ENCODE data around the gene PHF20.
A peak's percentile ranks its signal among the peaks of the same experiment; 100 is the strongest.
"Not testable (repeated sequence)": the region's sequence is repeated elsewhere in the genome, so short reads cannot be mapped to it uniquely, and the experiment has no call there.

PHF20 gene

DNA sequence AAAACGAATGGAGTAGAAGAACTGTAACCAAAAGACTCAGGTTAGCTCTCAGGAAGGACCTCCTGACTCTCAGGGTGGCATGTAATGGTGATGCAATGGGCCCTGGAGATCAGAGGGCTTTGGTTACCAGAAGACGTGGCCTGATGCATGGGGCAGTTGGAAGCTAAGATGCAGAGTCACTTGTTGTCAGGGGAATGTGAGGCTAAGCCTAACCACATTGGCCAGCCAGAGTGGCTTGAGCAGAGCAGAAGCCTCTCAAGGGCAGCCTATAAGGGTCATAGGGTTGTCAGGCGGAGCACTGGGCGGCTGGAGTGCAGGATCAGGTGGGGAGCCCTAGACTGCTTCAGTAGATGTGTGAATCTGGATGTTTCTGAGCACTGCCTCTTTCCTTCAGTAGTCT, 202.4 kb downstream of the PHF20 start:
- no peak for DNase-seq (ENCODE audit: low spot score)

DNA sequence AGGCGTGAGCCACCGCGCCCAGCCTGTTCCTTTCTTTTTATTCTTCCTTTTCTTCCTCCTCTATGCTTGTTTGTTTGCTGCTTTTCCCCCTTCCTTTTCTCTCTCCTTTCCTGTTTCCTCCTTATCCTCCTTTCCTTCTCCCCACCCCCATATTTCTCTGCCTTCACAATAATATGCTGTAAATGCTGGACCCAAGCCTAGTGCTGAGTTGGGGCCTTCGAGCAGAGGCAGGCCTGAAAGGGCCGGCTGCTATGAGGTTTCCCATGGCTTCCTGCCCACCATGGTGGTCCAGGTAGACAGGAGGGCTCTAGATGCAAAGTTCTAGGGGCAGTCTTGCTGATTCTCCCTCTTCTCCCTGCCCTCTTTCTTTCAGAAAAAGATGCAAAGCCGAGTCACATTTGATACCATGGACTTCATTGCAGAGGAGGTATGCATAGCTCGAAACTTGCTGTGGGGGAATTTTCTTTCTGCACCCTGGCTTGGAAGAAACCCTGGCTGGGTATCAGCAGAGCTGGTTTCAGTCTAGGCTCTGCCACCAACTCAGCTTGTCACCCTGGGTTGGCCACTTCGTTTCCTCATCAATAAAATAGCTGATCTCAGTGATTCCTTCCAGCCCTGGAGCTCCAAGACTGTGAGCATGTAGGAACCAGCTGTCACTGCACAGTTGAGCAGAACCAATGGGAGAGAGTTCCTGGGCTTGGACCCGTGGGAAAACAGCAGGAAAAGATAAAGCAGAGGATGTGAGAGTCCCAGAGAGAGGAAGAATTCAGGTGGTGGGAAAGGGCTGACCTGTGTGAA, 204.0 kb downstream of the PHF20 start:
- no peak for DNase-seq (ENCODE audit: low spot score)

DNA sequence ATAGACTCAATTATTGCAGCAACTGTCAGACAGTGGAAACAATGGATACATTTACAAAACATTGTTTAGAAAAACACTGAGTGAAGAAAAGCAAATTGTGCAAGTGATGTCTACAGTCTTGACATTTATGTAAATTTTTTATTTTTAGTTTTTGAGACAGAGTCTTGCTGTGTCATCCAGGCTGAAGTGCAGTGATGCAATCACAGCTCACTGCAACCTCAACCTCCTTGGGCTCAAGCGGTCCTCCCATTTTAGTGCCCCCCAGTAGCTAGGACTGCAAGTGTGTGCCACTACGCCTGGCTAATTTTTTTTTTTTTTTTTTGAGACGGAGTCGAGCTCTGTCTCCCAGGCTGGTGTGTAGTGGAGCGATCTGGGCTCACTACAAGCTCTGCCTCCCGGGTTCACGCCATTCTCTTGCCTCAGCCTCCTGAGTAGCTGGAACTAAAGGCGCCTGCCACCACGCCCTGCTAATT, 206.3 kb downstream of the PHF20 start:
- DNase-seq (ENCODE audit: low spot score) = no peak

DNA sequence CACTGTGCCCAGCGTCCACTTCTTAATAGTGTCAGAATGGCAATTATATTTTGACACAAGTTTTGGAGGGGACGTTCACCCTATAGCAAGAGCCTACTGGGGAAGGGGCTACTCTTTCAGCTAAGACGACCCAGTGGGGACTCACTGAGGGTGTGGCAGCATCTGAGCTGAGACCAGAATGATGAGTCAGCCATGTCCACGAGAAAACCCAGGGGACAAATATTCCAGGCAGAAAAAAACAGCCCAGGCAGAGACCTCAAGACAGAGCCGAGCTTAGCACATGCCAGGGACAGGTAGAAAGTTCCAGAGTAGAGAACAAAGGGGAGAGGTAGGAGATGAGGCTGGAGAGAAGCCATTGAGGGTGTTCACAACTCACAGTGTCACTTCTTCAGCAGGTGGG, 207.7 kb downstream of the PHF20 start:
- no peak for DNase-seq (ENCODE audit: low spot score)

DNA sequence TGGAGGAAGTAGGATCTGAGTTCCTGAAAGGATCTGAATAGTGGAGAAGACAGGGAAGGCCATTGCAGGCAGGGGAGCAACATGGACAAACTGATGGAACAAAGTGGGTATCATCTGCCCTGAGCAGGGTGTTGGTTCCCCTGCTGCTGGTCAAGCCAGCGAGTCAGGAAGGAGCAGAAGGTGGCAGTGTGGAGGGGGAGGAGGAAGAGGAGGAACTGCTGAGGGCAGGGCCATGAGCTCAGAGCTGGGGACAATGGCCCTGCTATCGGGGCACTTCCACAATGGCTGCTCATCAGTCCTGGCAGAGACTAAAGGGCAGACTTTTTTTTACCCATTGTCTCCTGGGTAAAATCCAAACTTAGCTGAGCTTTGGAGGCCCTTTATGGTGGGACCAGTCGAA, 210.2 kb downstream of the PHF20 start:
- no peak for DNase-seq (ENCODE audit: low spot score)

DNA sequence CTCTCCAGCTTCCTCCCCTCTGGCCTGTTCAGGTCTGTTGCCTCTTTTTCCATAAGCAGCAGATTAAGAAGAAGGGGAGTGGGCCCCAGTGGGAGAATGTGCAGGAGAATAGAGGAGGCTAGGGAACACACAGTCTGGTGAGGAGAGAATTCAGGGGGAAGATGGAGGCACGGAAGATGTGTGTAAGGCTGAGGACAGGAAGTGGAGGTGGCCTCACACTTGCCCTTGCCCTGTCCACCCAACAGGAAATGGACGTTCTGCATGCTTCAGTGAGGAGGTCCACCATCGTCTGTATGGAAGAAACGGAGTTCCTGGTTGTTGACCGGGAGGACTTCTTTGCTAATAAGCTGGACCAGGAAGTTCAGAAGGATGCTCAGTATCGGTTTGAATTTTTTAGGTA, 212.6 kb downstream of the PHF20 start:
- DNase-seq (ENCODE audit: low spot score) = no peak

DNA sequence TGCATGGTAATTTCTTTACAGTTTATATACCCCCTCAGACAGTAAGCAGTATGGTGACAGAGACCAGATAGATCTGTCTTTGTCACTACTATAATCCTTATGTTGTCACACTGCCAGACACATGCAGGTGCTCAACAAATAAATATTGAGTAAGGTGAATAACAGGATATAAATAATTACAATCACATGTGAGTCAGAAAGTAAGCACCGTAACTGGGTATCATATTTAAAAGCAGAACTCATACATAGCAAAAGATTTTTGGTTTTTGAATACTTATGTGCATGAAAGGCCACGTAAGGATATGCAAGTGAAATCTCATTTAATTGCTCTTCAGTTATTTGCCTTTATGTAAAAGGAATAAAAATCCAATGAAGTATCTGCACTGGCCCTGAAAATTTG, 214.0 kb downstream of the PHF20 start:
- DNase-seq (ENCODE audit: low spot score) = no peak

DNA sequence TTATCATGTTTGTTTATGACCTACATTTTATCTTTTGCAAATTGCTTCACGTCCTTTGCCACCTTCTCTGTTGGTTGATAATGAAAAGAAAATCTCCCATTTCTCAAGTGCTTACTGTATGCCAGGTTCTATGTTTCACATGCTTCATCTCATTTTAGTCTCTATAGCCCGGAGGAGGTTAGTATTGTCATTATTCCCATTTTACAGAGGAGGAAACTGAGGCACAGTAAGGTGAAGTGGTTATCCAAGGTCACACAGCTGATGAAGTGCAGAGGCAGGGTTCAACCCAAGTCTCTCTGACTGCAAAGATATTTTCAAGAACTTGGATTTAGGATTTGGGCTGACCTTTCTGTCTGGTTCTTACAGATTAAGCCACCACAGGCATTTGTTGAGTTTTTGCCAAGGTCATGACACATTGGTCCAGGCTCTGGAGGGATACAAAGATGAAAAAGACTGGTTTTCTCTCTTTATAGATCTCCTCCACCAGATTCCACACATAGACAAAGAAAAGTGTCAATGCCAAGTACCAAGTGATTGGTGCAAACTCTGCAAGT, 217.2 kb downstream of the PHF20 start:
- no peak for DNase-seq (ENCODE audit: low spot score)

DNA sequence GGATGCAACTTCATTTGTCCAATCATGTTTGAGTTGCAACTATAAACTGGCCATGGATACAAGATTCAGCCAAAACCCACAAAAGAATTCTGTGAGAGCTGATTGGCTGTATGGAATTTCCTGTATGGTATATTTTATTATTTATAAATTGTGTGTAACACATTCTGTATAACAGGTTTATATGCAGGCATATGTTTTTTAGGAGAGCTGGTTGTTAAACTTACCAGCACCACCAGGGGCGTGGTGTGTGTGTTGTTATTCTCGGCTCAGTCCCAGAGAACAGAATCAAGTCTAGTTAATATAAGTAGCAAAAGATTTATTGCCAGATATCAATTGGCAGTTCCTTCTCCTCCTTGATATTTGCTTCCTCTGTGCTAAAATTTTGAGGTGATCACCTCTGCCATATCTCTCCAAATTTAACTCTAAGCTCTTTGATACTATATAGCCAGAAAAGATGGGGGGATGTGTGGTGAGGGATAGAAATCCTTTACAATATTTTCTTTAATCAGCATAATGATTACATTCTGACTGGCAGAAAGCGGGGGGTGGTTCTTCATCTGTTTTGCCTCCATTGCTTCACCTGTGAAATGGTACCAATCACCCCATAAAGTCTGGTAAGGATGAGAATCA, 219.4 kb downstream of the PHF20 start:
- DNase-seq (ENCODE audit: low spot score) = peak; percentile 54

DNA sequence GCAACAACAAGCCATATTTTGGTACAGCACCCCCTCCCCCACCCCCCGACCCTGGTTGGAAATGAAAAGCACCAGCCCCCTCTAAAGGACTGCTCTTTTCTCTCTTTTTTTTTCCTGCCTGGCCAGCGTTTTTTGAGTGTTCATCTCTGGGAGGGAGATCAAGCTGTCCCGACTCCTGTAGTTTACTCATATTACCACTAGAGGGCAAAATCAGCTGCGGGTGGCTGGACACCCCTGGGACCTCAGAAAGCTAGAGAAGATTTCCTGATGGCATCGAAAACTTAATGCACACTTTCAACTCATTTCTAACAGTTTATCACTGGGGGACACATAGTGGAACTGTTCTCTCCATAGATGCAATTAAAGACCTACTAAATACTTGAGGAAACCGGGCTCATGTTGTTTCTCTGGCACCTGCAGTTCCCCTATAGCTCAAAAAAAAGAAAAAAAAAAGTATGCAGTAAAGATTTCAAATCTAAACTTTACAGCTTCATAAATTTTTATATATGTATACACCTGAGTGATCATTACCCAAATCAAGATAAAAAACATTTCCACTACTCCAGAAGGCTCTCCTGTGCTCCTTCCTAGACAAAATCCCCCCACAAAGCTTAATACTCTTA, 221.0 kb downstream of the PHF20 start:
- DNase-seq (ENCODE audit: low spot score) = peak; percentile 85

DNA sequence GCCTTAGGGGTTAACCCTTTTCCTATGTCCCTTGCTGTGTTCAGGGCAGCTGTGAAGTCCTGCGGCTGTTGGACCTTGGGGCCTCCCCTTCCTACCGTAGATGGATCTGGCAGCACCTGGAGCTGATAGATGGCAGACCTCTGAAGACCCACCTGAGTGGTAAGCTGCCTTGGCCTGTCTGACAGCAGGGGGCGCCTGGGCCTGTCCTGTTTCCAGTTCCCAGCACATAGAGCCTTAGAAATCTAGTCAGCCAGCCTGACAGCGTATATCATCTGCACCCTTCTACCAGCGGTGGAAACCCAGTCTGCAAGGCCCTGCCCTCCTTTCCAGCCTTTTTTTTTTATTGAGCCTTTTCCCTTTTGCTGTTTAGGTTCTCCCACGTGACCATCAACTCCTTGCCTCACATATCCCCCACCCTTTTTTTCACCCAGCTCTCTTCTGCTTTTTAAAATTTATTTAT, 223.2 kb downstream of the PHF20 start:
- DNase-seq (ENCODE audit: low spot score) = peak; percentile 90

DNA sequence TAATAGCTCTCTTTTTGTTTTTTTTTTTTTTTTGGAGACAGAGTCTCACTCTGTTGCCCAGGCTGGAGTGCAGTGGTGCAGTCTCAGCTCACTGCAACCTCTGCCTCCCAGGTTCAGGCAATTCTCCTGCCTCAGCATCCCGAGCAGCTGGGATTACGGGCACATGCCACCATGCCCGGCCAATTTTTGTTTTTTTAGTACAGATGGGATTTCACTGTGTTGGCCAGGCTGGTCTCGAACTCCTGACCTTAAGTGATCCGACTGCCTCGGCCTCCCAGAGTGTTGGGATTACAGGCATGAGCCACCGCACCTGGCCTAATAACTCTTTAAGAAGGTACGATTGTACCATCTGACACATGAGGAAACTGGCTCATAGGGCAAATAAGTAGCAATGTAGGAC, 224.7 kb downstream of the PHF20 start:
- DNase-seq (ENCODE audit: low spot score) = not testable (repeated sequence)

Small RNA genes within 50 kb of the gene (small RNA-seq; reads per million reads assigned to genes)
- gene COX7BP2 (0 reads per million in 2 experiments), gene HIGD1AP16 (0 reads per million in 2 experiments), gene RF00019 (0 reads per million in 2 experiments), gene RF00026 (0 reads per million in 2 experiments), gene RNU4-40P (0.09 to 0.26 reads per million in 2 experiments), gene RNU6-937P (0 to 0.03 reads per million in 2 experiments)

All from SK-N-DZ (cell line).